Duodenal mucosa (tissue), 2 donors: ENCODE data around the gene TIGIT.

ENCODE experiments used
- H3K27ac ChIP-seq: one replicate; pipeline ENCODE4 v1.7.0; 2013; ENCODE audit warnings: low read depth, low read length
- H3K27me3 ChIP-seq, 2 donors: one replicate each; pipeline ENCODE4 v1.7.0; 2013; ENCODE audit warnings: low read length in 2 of 2, control low read depth in 1 of 2; ENCODE audit not compliant: insufficient read depth in 2 of 2, control insufficient read depth in 1 of 2
- H3K36me3 ChIP-seq, 2 donors: one replicate each; pipeline ENCODE4 v1.7.0; 2013; ENCODE audit warnings: low read length in 2 of 2, control low read depth in 1 of 2; ENCODE audit not compliant: insufficient read depth in 2 of 2, control insufficient read depth in 1 of 2
- H3K4me1 ChIP-seq, 2 donors: one replicate each; pipeline ENCODE4 v1.7.0; 2013; ENCODE audit warnings: low read length in 2 of 2, control low read depth in 1 of 2; ENCODE audit not compliant: insufficient read depth in 2 of 2, control insufficient read depth in 1 of 2
- H3K4me3 ChIP-seq, 2 donors: one replicate each; pipeline ENCODE4 v1.7.0; 2013; ENCODE audit warnings: low read length in 2 of 2, low read depth in 1 of 2
- H3K9ac ChIP-seq, 2 donors: one replicate each; pipeline ENCODE4 v1.7.0; 2013; ENCODE audit warnings: low read length in 2 of 2, low read depth in 1 of 2
- H3K9me3 ChIP-seq, 2 donors: one replicate each; pipeline ENCODE4 v1.7.0; 2013; ENCODE audit warnings: low read length in 2 of 2, control low read depth in 1 of 2; ENCODE audit not compliant: control insufficient read depth in 1 of 2

The TIGIT gene

GRCh38 chr3:114328345-114328744, 34.5 kb downstream of the TIGIT start:
- Histone ChIP-seq H3K27me3 (no peaks in the 10 kb centered on the region), H3K9me3 (no peaks in the 10 kb centered on the region), H3K4me1 (peaks cover 9 to 21% of the 10 kb centered on the region in 2 donors), H3K9ac (no peak overlapping the region), H3K4me3 (no peak overlapping the region), H3K36me3 (peaks cover 0 to 2% of the 10 kb centered on the region in 2 donors), H3K27ac (no peak overlapping the region)

- Histone ChIP-seq H3K27ac (no peak overlapping the region), H3K9ac (no peak overlapping the region), H3K4me1 (peaks cover 9 to 10% of the 10 kb centered on the region in 2 donors), H3K4me3 (no peak overlapping the region), H3K9me3 (no peaks in the 10 kb centered on the region), H3K27me3 (no peaks in the 10 kb centered on the region), H3K36me3 (no peaks in the 10 kb centered on the region)
Measured at GRCh38 chr3:114329823-114330222, 36.0 kb downstream of the TIGIT start.

- Histone ChIP-seq H3K9ac (no peak overlapping the region), H3K36me3 (no peaks in the 10 kb centered on the region), H3K9me3 (no peaks in the 10 kb centered on the region), H3K4me3 (no peak overlapping the region), H3K27ac (no peak overlapping the region), H3K27me3 (no peaks in the 10 kb centered on the region), H3K4me1 (peaks cover 9 to 10% of the 10 kb centered on the region in 2 donors)
Measured at GRCh38 chr3:114331007-114331406, 37.2 kb downstream of the TIGIT start.

DNA sequence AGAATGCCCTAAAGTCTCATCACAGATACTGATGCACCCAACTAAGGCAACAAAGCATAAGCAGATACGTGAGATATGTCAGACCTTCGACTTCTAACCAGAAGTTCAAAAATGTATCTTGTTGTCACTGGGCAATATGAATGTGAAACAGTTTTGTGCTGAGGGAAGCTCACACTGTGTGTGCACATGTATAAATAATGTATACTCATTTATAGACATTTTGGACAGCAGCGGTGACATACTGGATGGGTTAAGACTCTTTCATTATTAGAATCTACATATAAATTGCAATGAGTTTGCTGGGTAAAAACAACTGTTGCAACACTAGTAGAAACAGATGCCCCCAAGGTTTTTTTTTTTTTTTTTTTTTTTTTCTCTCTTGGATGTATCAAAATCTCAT, 37.9 kb downstream of the TIGIT start:
- no peak overlapping the region for H3K9ac ChIP-seq
- no peak overlapping the region for H3K4me3 ChIP-seq

GRCh38 chr3:114332342-114333179, 38.7 kb downstream of the TIGIT start:
- no peaks in the 10 kb centered on the region for H3K9me3 ChIP-seq
- H3K36me3 ChIP-seq: no peaks in the 10 kb centered on the region
- H3K27ac ChIP-seq: no peak overlapping the region
- H3K9ac ChIP-seq: no peak overlapping the region
- H3K4me1 ChIP-seq: peaks cover 9 to 10% of the 10 kb centered on the region in 2 donors
- H3K4me3 ChIP-seq: no peak overlapping the region
- H3K27me3 ChIP-seq: no peaks in the 10 kb centered on the region

More for the DNA sequence above, 37.9 kb downstream of the TIGIT start:
- H3K9me3 ChIP-seq: no peaks in the 10 kb centered on the region
- H3K36me3 ChIP-seq: no peaks in the 10 kb centered on the region
- H3K27ac ChIP-seq: no peak overlapping the region
- H3K4me1 ChIP-seq: peaks cover 9 to 10% of the 10 kb centered on the region in 2 donors
- no peaks in the 10 kb centered on the region for H3K27me3 ChIP-seq

DNA sequence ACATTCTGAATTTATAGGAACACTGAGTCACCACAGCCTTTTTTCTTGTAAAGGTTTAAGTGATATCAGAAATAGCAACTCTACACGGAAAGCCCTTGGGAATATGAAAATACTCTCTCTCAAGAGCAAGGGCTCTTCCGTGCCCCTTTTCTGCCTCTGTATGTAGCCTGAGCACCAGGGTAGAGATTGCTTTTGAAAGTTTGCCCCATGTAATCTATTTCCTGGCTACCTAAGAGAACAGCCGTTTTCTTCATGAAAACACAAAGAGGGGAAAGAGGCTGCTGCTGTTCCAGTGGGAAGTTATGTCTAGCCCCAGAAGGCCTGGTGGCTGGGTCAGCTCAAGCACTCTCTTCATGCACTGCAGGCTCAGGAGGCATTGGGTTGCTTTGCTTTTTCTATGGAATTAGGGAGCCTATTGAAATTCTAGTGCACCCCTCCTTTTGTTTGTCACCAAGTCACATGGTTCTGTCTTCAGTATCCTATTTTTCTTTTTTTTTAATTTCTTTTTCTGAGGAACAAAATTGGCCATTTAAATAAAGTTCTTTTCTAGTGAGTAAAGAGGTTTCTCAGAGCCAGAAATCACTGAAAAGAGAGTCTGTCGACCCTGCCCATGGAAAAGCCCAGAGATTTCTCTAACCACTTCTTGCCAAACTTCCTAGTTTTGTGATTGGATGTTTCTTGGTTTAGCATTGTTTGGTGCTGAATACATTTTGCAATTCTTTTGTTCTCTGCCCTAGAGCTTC, 39.5 kb downstream of the TIGIT start:
- H3K4me3 ChIP-seq: no peak overlapping the region
- no peak overlapping the region for H3K9ac ChIP-seq
- no peaks in the 10 kb centered on the region for H3K9me3 ChIP-seq
- no peak overlapping the region for H3K27ac ChIP-seq
- peaks cover 0 to 4% of the 10 kb centered on the region in 2 donors for H3K36me3 ChIP-seq
- H3K4me1 ChIP-seq: peaks cover 9 to 10% of the 10 kb centered on the region in 2 donors
- no peaks in the 10 kb centered on the region for H3K27me3 ChIP-seq

DNA sequence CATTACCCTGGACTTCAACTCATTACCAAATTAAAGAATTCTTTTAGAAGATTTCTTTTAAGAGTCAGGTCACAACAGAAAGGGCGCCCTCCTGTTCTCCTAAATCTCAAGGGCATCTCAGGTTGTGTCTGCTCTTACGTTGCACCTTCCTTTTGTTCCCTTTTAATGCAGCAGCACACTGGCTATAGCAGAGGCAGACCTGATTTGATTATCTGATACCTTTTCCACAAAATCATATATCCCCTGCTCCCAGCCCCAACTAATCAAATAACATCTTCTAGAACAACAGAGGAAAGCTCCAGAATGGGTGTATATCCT, 40.1 kb downstream of the TIGIT start:
- H3K9me3 ChIP-seq: no peaks in the 10 kb centered on the region
- H3K4me3 ChIP-seq: no peak overlapping the region
- H3K27me3 ChIP-seq: no peaks in the 10 kb centered on the region
- H3K4me1 ChIP-seq: peaks cover 9 to 10% of the 10 kb centered on the region in 2 donors
- H3K36me3 ChIP-seq: peaks cover under 1 to 6% of the 10 kb centered on the region in 2 donors
- H3K9ac ChIP-seq: no peak overlapping the region
- H3K27ac ChIP-seq: no peak overlapping the region

- no peak overlapping the region for H3K27ac ChIP-seq
- H3K36me3 ChIP-seq: peaks cover 3 to 10% of the 10 kb centered on the region in 2 donors
- no peak overlapping the region for H3K4me3 ChIP-seq
- H3K27me3 ChIP-seq: no peaks in the 10 kb centered on the region
- no peak overlapping the region for H3K9ac ChIP-seq
- H3K9me3 ChIP-seq: no peaks in the 10 kb centered on the region
- H3K4me1 ChIP-seq: peaks cover 4% of the 10 kb centered on the region in 2 donors
Measured at GRCh38 chr3:114336122-114336697, 42.4 kb downstream of the TIGIT start.

- Histone ChIP-seq H3K4me3 (no peak overlapping the region), H3K27ac (no peak overlapping the region), H3K36me3 (peaks cover 3 to 10% of the 10 kb centered on the region in 2 donors), H3K27me3 (no peaks in the 10 kb centered on the region), H3K9ac (no peak overlapping the region), H3K4me1 (no peaks in the 10 kb centered on the region), H3K9me3 (no peaks in the 10 kb centered on the region)
Measured at GRCh38 chr3:114336857-114337256, 43.0 kb downstream of the TIGIT start.
